Muscle of leg (tissue), 11 donors: ENCODE data around the gene HIVEP3. TPM values are rescaled to one million over a fixed set of nuclear protein-coding genes. Genes with fewer than 3 reads are reported as not detected.

Experiments
- DNase-seq: peaks from one replicate; pipeline ENCODE4 v3.0.0; 2013
- H3K27ac ChIP-seq: one replicate; pipeline ENCODE4 v1.5.1; 2013; ENCODE audit warnings: mild to moderate bottlenecking, low read length, control low read depth
- H3K27me3 ChIP-seq: one replicate; pipeline ENCODE4 v1.6.1; 2013; ENCODE audit warnings: low read length; ENCODE audit not compliant: control insufficient read depth, insufficient read depth
- H3K36me3 ChIP-seq: one replicate; pipeline ENCODE4 v1.6.1; 2013; ENCODE audit warnings: low read length; ENCODE audit not compliant: control insufficient read depth, insufficient read depth
- H3K4me1 ChIP-seq: one replicate; pipeline ENCODE4 v1.6.1; 2013; ENCODE audit warnings: low read length; ENCODE audit not compliant: control insufficient read depth, insufficient read depth
- H3K4me3 ChIP-seq: one replicate; pipeline ENCODE4 v1.5.1; 2013; ENCODE audit warnings: low read length, control low read depth
- H3K9me3 ChIP-seq: replicated peaks from 2 replicates; pipeline ENCODE4 v1.6.1; 2013; ENCODE audit warnings: low read depth, low read length; ENCODE audit not compliant: control insufficient read depth
- WGBS: methylation state at CpG from one replicate; pipeline ENCODE4 v1.1.5; 2013; ENCODE audit warnings: missing lambda C conversion rate; ENCODE audit not compliant: insufficient coverage; 5-methylcytosine and 5-hydroxymethylcytosine counted together
- polyA plus RNA-seq, 8 donors: library from polyadenylated mRNA; unstranded; fragments of 120-200 nt; gene quantifications; one replicate each; pipeline versions ENCODE4 v1.2.1 to v1.2.3, GENCODE V29; 2013; ENCODE audit warnings: inconsistent platforms in 1 of 8, low replicate concordance in 1 of 8; ENCODE audit not compliant: insufficient read length in 8 of 8, insufficient read depth in 1 of 8
- total RNA-seq: library from RNA; stranded (reverse); fragments of 120-200 nt; gene quantifications from one replicate; pipeline ENCODE4 v1.2.4, GENCODE V29; 2013

The HIVEP3 gene
- total and polyA plus RNA-seq, 9 donors: 0.93 to 3.7 (median 2.7) TPM

DNA sequence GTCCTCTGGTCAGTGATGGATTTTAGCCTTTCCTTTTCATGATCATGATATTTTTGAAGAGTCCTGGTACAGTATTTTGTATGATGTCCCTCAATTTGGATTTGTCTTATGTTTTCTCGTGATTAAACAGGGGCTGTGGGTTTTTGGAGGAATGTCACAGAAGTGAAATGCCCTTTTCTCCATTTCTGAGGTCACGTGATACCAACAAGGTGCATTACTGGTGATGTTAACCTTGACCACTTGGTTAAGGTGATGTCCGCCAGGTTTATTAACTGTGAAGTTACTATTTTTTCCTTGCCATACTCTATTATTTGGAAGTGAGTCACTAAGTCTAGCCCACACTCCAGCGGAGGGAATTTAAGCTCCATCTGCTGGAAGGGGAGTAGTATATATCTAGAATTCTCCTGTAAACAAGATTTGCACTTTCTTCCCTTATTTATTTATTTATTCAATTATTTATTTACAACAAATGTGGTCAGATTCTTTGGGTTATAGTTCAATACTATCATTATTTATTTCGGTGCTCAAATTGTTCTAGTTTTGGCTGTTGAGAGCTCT is 123.4 kb downstream of the HIVEP3 start:
- WGBS: no CpG with 5 or more reads among the region's 5 CpGs
- no peaks in the 10 kb centered on the region for H3K4me1 ChIP-seq
- no peak overlapping the region for H3K4me3 ChIP-seq
- H3K27me3 ChIP-seq: no peaks in the 10 kb centered on the region
- no peaks in the 10 kb centered on the region for H3K36me3 ChIP-seq
- no peak overlapping the region for H3K27ac ChIP-seq
- DNase-seq: no peak
- H3K9me3 ChIP-seq: peaks cover 3% of the 10 kb centered on the region

DNA sequence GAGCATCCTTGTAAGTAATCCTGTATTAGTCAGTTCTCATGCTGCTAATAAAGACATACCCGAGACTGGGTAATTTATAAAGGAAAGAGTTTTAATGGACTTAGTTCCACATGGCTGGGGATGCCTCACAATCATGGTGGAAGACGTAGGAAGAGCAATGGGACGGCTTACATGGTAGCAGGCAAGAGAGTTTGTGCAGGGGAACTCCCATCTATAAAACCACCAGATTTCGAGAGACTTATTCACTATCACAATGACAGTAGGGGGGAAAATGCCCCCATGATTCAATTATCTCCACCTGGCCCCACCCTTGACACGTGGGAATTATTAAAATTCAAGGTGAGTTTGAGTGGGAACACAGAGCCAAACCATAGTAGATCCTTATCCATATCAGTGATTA is 124.7 kb downstream of the HIVEP3 start:
- WGBS: 83% methylated on average over 1 of the region's 5 CpGs
- no peak overlapping the region for H3K27ac ChIP-seq
- no peak for DNase-seq
- H3K4me1 ChIP-seq: no peaks in the 10 kb centered on the region
- no peaks in the 10 kb centered on the region for H3K36me3 ChIP-seq
- H3K27me3 ChIP-seq: no peaks in the 10 kb centered on the region
- no peak overlapping the region for H3K4me3 ChIP-seq
- H3K9me3 ChIP-seq: no peaks in the 10 kb centered on the region

DNA sequence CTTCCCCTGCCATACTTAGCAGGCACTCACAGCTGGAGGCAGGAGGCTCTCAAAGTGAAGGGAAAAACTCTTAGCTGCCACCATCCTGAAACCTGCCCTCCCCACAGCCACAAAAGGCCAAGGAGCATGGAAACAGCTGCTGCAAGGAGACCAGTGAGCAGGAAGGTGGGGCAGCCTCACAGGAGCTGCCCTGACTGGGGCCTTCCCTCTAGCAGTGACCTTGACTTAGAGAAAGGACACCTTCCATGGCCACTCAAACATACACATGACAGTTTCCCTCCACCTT is 126.3 kb downstream of the HIVEP3 start:
- no peaks in the 10 kb centered on the region for H3K36me3 ChIP-seq

DNA sequence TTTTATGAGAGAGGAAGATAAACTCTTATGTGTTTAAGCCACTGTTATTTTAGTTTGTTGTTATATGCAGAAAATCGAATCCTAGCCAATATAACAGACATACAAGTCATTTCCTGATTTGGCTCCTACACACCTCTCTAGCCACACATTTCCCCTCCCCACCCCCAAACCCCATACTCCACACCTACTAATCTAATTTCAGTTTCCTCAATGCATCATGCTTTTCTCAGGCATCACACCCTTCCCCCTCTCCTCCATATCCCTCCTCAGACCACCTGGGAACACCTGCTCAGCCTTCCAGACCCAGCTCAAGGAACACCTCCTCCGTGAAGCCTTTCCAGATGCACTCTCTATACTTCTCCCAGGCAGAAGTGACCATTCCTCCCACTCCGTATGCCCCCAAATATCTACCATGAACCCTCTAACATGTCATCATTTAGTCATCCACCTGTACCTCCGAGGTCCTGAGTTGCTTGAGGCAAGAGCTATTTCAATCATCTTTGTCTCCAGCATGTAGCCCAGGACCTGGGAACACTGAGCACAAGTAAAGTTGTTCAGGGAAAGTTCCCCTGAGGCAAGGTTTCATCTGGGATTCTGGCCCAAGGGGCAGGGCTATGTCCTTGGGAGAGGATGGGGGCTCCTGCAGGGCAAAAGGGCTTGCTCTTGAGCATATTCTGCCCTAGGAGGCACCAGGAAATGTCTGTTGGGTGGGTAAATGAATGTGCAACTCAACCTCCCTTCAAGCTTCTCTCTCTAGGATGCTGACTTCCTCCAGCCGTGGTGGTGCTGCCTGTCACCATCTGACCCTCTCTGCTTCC is 126.8 kb downstream of the HIVEP3 start:
- no peaks in the 10 kb centered on the region for H3K9me3 ChIP-seq
- no peaks in the 10 kb centered on the region for H3K36me3 ChIP-seq
- H3K4me3 ChIP-seq: no peak overlapping the region
- DNase-seq: no peak
- H3K27me3 ChIP-seq: no peaks in the 10 kb centered on the region
- H3K4me1 ChIP-seq: no peaks in the 10 kb centered on the region
- H3K27ac ChIP-seq: no peak overlapping the region
- 76% methylated on average over 3 of the region's 5 CpGs for WGBS

More for the DNA sequence above, 126.3 kb downstream of the HIVEP3 start:
- Histone ChIP-seq H3K4me3 (no peak overlapping the region), H3K27ac (no peak overlapping the region), H3K4me1 (no peaks in the 10 kb centered on the region), H3K27me3 (no peaks in the 10 kb centered on the region), H3K9me3 (no peaks in the 10 kb centered on the region)
- DNase-seq: no peak

DNA sequence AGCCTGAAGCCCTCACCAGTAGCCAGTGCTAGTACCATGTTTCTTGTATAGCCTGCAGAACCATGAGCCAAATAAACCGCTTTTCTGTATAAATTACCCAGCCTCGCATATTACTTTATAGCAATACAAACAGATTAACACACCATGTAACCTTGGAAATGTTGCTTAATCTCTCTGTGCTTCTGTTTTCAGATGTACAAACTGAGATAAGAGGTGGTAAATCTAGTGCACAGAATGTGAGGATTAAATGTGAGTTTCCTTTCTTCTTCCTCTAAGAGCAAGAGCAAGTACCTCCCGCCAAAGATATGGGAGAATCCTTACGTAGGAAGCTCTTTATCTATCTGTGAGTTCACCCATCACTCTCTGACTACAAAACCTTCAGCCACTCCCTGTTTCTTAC is 128.4 kb downstream of the HIVEP3 start:
- Histone ChIP-seq H3K27me3 (no peaks in the 10 kb centered on the region), H3K4me3 (no peak overlapping the region), H3K36me3 (no peaks in the 10 kb centered on the region), H3K4me1 (no peaks in the 10 kb centered on the region), H3K9me3 (no peaks in the 10 kb centered on the region), H3K27ac (no peak overlapping the region)
- no peak for DNase-seq
- WGBS: 79% methylated on average over 2 of the region's 4 CpGs

DNA sequence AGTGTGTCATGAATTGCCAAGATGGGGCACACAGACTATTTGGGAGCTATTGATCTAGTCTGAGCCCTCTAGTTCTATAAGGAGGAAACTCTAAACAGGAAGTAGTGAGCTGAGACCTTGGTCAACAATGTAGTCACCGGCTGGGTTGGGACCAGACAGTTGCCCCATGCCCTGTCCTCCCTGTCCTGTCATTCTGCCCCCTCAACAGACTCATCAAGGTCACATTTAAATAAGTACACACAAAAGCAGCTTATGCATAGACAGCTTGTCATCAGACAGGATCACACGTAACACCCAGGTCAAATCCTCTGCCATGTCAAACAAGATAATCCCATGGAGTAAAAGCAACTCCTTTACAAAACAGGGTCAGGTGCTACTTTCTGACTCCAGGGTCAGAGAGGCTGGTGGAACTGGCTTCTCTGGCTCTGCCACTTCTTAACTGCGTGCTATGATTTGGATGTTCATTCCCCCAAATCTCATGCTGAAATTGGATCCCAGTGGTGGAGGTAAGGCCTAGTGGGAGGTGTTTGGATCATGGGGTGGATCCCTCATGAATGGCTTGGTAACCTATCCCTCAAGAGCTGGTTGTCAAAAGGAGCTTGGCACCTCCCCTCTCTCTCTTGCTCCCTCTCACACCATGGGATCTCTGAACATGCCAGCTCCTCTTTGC is 128.9 kb downstream of the HIVEP3 start:
- Histone ChIP-seq H3K27ac (no peak overlapping the region), H3K4me1 (no peaks in the 10 kb centered on the region), H3K9me3 (no peaks in the 10 kb centered on the region), H3K36me3 (no peaks in the 10 kb centered on the region), H3K27me3 (no peaks in the 10 kb centered on the region), H3K4me3 (no peak overlapping the region)
- no peak for DNase-seq
- 73% methylated on average over 2 of the region's 3 CpGs for WGBS

DNA sequence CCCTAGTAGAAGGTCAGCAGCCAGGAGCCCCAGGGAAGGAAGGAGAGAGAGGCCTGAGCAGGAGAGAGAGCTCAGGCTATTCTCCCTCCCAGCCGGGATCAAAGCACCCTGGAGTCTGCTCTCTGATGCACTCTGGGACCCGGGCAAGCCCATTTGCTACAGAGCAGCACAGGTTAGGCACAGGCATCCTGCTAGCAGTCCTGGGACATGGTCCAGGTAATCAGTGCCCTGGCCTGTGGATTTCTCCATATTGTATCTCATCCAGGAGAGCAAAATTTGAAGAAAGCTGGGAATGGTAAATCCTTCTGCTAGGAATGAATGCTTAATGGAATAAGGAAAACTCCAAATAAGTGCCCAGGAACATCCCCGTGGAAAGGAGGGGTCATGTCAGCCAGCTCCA is 130.3 kb downstream of the HIVEP3 start:
- no peak for DNase-seq
- Histone ChIP-seq H3K4me3 (no peak overlapping the region), H3K27ac (no peak overlapping the region), H3K27me3 (no peaks in the 10 kb centered on the region), H3K9me3 (no peaks in the 10 kb centered on the region), H3K36me3 (no peaks in the 10 kb centered on the region), H3K4me1 (peaks cover 2% of the 10 kb centered on the region)
- WGBS: 42% methylated on average over 3 of the region's 3 CpGs

DNA sequence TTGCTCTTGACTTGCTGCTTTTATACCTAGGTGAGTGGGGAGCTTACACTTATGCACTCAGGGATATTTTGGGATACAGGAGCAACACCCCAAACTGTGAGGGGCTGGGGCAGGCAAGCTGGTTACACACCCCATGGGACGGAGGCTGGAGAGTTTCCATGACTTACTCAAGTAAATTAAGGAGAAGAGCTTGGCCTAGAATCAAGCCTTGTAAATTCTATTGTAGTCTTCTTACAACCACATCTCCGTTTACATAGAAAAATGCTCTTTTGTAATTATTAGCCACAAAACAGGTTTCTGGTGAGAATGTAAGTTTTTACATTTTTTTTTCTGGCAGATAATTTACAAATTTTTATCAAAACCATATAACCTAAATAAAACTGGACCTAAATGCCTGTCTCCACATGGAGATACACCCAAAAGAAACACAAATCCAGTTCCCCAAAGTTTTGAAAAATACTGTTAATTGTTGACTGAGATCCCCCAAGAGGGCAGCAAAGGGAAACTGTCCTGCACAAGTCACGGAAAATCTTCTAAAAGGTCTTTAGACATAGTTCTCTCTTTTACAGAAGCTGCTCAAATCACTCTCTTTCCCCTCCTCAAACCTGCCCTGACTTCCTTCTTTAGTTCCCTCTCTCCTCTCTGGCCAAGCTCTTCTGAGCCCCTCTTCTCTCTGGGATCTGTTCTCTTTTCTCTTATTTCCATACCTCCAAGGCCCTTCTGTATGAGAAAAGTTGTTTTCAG is 134.0 kb downstream of the HIVEP3 start:
- no peak for DNase-seq
- Histone ChIP-seq H3K4me3 (no peak overlapping the region), H3K36me3 (no peaks in the 10 kb centered on the region), H3K9me3 (no peaks in the 10 kb centered on the region), H3K4me1 (peaks cover 2% of the 10 kb centered on the region), H3K27ac (no peak overlapping the region), H3K27me3 (no peaks in the 10 kb centered on the region)
- 58% methylated on average over 1 of the region's 3 CpGs for WGBS

DNA sequence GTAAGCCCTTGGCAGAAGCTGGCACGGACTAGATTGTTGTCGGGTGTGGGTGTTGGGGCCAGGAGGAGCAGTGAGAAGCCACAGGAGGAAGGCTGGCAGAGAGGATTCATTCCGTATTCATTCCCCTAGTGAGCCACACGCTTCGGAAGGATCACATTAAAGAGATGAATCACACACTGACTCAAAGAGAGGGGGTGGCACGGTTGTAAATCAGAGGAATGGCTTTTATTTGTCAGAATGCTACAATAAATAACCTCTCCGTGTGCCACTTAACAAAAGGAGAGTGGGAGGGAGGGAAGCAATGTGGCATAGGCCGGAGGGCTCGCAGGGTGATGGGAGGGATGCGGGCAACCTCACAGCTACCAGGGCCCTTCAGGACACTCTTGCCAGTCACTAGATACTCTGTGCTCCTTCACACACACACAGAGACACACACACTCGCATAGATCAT is 135.5 kb downstream of the HIVEP3 start:
- no peak overlapping the region for H3K27ac ChIP-seq
- peaks cover 2% of the 10 kb centered on the region for H3K4me1 ChIP-seq
- H3K9me3 ChIP-seq: no peaks in the 10 kb centered on the region
- H3K27me3 ChIP-seq: no peaks in the 10 kb centered on the region
- WGBS: 54% methylated on average over 3 of the region's 11 CpGs
- no peak for DNase-seq
- H3K4me3 ChIP-seq: no peak overlapping the region
- H3K36me3 ChIP-seq: no peaks in the 10 kb centered on the region

DNA sequence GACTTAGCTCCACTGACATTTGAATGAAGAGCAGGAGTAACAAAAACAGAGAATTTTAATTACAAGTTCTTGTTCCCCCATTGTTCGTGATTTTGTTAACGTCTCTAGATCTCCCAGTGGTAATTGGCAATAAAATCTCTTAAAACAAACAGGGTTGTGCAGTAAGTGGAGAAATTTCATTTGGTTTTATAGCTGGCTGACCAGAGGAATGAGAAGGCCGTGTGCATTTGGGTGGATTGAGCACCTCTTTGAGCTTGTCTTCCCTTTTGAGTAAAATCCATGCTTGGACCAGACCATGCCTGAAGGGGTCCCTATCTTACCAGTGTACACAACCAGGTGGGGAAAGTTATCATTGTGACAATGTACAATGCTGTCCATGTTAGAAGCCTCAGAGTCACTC is 137.8 kb downstream of the HIVEP3 start:
- 100% methylated on average over 1 of the region's 3 CpGs for WGBS
- no peaks in the 10 kb centered on the region for H3K9me3 ChIP-seq
- no peak overlapping the region for H3K27ac ChIP-seq
- H3K4me1 ChIP-seq: peaks cover 23% of the 10 kb centered on the region
- no peaks in the 10 kb centered on the region for H3K27me3 ChIP-seq
- no peak for DNase-seq
- no peaks in the 10 kb centered on the region for H3K36me3 ChIP-seq
- H3K4me3 ChIP-seq: no peak overlapping the region
